Hematopoietic multipotent progenitor cell (in vitro differentiated cells): ENCODE measurements around the gene OPA3. TPM values are rescaled to one million over a fixed set of nuclear protein-coding genes. Genes with fewer than 3 reads are reported as not detected.

Source experiments
- DNase-seq, 3 donors: peaks; one replicate each; pipeline ENCODE4 v3.0.0-alpha.2; 2011 to 2015; ENCODE audit warnings: low read depth in 2 of 3, low spot score in 2 of 3
- total RNA-seq: library from RNA; depleted of rRNA; stranded (reverse); fragments of >200 nt; gene quantifications from one replicate; pipeline ENCODE4 v1.2.3, GENCODE V29; 2012

OPA3 gene
- total RNA-seq, 1 donor: 5.9 TPM

DNA sequence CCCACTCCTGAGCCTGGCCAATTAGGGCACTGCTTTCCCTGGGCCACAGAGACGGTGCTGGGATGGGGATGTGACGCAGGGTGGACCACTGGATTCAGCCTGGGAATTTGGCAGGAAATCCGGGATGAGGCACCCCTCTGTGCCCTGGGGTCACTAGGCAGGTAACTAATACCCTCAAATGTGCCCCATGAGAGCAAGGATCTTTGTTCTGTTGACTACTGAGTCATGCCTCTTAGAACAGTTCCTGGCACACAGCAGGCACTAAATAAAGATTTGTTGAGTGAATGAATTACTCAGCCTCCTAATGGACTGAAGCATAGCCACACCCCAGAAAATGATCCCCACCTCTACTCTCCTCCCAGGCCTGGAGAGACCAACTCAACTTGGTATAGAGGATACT is 15.9 kb downstream of the OPA3 start:
- DNase-seq: no peak

DNA sequence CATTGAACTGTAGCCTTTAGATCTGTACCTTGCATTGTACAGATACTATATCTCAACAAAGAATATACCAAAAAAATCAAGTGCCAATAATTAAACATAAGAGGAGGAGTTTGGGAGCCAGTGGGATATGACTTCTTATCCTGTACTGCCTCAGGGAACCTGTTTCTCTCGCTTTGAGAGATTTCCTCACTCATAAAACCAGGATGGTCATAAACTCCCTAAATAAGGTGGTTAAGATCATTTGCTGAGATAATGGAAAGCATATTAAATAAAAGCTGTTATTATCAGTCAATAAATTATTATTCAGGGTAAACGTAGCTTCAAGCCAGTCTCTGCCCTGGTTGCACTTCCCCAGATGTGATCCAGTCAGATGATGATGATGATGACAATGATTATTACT is 17.0 kb downstream of the OPA3 start:
- no peak for DNase-seq

DNA sequence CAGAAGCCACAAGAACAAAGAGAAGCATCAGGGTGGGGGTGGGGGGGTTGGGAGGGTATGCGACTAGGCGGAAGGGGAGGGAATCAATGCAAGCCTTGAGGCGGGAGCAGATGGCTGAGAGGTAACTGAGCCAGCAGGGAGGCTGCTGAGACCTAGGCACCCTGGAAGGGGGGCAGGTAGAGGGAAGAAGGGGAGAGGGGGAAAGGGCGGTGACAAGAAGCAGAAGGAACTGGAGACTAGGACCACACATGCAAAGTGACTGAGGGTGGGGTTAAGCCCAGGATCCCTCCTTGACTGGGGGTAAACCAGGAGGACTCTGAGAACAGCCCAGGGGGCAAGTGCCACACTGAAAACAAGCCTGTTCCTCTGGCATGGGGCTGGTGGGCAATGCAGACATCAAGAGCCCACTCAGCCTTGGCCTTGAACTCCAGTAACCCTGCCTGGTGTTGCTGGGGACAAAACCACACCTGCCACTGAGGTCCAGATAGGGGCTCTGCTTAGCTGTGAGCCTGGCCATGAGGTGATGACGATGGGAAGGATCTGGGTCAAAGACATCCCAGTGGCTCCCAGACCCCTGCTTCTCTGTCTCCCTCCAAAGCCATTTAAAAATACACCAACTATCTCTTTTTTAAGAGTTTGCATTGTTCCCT is 20.3 kb downstream of the OPA3 start:
- DNase-seq: no peak

DNA sequence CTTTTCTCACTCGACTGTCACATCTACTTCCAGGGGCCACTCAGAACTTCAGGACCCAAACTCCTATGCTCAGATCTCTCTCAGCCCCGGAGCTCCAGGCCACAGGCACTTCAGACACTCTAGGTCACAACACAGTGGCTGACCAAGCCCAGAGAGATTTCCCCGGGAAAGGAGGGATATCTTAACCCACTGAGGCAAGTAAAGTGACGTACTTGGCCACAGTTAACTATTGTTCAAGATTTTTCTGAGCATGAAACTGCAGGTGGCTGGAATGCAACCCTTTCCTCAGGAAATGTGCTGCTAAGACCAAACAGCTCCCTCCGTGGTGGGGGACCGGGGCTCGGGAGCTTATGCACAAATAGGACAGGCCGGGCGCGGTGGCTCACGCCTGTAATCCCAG is 23.9 kb downstream of the OPA3 start:
- no peak for DNase-seq

DNA sequence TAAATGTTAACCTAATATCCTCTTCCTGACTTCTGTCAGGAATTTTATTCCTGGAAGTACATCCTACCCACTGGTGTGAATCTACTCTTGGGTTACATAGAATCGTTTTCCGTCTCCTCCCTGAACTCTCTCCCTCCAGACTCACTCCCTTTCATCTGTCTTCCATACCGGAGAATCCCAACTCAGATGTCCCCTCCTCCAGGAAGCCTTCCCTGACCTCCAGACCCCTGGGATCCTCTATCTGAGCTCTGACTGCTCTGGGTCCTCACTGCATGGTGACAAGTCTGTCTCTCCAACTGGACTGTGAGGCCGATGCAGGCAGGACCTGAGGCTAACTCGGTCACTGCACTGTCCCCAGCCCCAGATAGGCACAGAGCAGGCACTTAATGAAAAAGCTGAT is 24.6 kb downstream of the OPA3 start:
- no peak for DNase-seq

DNA sequence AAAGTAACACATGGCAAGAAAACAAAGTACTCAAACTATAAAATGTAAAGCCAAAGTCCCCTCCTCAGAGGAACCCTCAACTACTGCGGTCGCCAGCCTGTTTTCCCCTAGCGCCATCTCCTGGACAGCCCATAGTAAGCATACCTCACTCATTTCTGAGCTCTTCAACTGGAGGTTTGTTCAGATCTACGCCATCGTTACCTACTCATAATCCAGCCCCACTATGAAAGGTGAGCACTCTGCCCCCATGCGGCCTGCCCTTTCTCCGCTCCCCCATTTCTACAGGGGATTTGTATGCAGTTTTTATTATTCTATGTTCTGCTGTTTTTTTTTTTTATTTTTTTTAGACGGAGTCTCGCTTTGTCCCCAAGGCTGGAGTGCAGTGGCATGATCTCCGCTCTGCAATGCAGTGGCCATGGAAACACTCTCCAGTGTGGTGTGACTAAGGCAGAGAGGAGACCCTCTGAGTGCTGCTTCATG is 26.2 kb downstream of the OPA3 start:
- DNase-seq: peak; percentile 24 to 94 (median 90)

DNA sequence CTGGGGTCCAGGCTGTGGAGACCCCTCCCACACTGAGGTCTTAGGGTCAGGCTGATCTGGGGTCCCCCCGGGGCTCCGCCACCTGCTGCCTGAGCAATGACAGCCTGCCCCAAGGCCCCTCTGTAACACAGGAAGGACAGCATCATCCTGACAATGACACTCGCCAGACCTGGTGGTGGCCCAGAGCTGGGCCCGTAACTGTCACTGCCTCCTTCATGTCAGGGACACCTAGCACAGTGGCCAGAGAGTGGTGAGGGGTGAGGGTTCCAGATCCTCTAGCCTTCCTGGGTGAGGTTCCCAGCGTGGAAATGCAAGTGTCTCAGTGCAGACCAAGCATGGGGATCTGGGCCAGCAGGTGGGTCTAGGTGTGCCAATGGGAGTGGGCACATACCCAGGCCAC is 27.8 kb downstream of the OPA3 start:
- no peak for DNase-seq

DNA sequence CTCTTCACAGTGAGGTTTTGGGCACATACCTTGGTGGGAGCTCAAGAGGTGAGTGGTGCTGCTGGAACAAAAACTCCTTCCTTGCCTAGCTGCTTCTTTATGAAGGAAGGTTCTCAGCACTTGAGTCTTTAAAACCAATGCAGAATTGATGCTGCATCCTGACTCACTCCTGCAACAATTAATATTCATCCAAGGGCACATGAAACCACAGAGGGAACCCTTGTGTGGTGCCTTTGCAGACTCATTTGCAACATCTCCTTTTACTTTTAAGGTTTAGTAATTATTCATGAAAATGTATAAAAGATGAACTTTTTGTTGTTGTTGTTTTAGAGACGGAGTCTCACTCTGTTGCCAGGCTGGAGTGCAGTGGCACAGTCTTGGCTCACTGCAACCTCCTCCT is 30.1 kb downstream of the OPA3 start:
- DNase-seq: no peak

DNA sequence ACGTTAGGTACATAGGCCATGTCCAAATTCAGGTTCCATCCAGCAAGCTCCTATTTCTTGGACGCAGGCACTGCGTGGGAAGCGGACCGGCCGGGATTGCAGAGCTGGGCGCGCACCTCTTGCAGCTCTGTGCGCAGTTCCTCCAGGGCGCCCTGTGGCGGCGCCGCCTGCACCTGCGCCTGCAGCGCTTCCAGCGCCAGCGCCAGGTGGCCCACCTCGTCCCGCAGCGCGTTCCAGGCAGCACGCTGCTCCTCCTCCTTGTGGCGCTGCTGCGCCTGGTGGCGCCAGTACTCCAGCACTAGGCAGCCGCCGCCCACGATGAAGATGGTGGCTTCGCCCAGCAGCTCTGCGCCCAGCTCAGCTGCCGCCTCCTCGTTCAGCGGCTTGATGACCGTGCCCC is 31.1 kb downstream of the OPA3 start:
- DNase-seq: no peak

DNA sequence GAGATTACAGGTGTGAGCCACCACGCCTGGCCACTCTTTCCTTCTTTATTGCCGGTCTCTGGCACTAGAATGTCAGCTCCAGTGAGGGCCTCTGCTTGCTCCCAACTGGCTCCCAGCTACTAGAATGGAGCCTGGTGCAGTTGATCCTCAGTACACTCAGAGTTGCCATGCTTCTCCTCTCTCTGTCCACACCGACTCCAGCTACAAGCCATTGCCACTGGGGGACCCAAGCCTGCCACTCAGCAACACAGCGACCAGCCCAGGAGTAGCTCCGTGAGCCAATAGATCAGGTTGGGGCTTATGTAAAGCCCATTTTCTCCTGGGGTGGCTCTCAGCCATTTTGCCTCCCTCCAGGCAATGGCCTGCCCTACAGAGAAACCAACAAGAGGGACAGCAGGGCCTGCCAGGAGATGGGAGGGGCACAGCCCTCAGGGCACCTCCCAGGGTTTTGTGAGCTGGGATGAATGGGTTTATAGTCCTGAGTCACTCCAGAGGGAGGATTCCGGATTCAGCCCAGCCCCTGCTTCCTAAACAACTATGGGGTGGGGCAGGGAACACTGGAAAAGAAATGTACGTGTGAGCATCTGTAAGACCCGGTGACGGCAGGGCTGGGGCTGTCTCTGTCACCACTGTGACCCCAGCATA is 36.5 kb downstream of the OPA3 start:
- DNase-seq: no peak

DNA sequence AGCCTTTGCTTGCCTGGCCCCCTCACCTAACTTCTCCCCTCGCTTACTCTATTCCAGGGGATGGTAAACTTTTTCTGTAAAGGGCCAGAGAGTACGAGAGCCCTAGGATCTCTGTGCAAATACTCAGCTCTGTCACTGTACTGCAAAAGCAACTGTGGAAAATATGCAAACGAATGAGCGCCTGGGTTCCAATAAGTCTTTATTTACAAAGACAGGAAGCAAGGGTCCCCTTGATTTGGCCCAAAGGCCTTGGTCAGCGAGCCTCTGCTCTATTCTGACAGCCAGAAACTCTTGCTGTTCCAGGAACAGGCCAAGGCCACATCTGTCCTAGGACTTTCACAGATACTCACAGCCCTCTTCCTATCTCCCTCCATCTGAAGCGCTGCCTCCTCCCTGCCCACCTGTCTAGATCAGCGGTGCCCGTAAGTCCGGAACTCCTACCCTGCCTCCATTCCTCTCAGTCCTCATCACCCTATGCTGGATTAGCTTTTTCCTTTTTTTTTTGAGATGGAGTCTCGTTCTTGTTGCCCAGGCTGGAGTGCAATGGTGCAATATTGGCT is 37.3 kb downstream of the OPA3 start:
- no peak for DNase-seq

DNA sequence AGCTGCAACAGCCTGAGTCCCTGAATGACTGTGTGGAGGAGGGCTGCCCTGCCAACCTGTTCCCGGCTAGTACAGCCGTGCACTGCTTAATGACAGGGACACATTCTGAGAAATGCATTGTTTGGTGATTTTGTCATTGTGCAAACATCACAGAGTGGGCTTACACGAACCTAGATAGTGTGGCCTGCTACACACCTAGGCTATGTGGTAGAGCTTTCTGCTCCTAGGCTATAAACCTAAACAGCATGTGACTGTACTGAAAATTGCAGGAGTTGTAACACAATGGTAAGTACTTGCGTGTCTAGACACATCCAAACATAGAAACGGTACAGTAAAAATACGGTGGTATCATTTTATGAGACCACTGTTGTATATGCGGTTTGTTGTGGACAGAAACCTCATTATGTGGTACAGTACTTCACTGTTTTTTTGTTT is 42.4 kb downstream of the OPA3 start:
- no peak for DNase-seq

DNA sequence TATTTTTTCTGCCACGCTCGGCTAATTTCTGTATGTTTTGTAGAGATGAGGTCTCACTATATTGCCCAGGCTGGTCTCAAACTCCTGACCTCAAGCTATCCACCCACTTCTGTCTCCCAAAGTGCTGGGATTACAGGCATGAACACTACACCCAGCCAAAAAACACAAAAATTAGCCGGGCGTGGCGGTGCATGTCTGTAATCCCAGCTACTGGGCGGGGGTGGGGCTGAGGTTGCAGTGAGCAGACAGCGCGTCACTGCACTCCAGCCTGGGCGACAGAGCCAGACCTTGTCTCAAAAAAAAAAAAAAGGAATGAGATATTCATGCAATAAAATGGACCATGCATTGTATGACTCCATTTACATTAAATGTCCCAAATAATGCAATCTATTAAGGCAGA is 45.1 kb downstream of the OPA3 start:
- no peak for DNase-seq

DNA sequence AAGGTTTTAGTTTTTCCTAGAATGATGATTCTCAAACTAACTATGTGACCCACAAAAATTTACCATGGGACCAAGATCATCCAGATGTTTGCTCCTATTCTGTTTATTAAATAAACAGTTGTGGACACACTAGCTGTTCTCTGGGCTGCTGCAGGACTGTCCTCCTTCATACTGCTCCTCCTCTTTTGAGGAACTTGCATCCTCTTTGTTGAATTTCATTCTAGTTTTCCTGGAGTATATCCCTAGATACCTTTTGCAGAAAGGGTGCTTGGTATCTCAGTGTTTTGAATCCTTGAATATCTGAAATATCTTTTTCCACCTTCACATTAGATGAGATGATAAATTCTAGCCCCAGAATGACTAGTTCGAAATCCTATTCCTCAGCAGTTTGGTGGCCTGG is 53.3 kb downstream of the OPA3 start:
- DNase-seq: no peak

DNA sequence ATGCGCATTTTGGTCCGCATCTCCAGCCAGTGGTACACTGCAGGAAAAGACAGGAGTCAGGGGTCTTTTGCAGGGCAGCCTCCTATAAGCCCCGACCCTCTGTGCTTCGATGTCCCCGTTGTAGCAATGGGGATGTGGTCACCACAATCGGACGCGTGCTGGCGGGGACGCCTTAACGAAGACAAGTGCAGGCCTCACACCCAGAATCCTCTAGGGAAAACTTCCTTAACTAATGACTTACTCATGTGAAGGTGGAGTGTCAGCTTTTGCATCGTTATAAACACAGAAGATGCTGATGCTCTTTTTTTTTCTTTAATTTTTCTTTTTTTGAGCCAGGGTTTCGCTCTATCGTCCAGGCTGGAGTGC is 55.2 kb downstream of the OPA3 start:
- no peak for DNase-seq

DNA sequence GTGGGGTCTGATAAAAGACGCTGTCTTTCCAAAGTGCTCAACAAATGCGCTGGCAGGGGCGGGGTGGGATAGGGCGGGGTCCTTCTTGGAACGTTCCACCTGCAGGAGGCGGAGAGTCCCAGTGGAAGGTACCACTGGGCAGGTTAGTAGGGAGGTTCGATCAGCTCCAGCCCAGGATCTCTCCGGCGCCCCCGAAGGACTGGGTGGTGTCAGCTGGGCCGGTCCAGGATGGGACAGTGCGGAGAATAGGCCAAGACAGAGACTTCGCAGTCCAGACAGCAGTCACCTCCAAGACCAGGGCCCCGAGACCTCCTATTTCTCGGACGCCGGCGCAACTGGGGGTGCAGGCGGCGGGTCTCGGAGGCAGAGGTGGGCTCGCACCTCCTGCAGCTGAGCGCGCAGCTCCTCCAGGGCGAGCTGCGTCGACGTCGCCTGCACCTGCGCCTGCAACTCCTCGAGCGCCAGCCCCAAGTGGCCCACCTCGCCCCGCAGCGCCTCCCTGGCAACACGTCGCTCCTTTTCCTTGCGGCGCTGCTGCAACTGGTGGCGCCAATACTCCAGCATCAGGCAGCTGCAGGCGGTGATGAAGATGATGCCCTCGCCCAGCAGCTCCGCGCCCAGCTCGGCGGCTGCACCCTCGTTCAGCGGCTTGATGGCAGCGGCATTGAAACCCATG is 55.7 kb downstream of the OPA3 start:
- peak in 1 of 3 donors; percentile 49 for DNase-seq

DNA sequence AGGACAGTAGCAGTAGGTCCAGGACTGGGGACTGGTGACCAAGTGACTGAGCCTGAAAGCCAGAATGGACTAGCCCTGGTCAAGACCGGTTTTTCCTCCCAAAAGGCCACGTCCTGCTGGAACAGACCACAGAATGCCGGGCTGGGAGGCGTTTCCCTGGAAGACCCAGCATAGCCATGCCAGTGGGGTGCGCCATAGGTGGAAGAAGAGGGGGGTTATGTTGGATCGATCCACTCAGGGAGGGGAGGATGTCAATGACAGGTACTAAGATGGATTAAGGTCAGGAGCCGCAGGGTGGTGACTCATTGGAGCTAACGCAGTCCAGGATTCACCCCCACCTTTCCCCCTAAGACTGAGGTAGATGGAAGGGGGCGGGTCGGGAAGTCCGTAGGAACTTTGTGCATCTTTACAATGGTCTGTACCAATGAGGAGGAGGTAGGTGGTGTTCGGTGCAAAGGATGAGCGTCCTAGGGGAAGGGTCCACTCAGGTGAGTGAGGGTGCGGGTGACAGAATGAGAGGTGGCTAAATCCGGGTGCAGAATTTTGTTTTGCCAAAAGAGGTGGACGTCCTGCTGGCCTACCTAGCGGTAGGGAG is 56.4 kb downstream of the OPA3 start:
- no peak for DNase-seq

DNA sequence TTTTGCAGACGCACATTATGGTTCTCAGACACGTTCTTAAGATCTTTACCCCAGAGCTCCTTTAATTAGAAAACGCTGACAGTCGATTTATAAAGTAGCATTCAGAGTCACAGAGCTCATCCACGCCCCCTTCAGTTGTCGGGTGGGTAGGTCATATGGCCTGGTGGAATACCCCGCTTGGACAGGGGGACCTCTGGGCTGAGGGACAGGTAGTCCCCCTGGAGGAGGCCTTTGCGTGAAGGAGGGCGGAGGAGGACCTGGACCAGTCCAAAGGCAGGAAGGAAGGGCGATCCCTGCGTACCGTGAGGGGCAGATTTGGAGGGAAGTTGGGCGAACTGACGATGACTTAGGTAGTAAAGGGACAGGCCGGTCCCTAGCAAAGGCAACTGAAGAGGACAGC is 56.9 kb downstream of the OPA3 start:
- DNase-seq: no peak

DNA sequence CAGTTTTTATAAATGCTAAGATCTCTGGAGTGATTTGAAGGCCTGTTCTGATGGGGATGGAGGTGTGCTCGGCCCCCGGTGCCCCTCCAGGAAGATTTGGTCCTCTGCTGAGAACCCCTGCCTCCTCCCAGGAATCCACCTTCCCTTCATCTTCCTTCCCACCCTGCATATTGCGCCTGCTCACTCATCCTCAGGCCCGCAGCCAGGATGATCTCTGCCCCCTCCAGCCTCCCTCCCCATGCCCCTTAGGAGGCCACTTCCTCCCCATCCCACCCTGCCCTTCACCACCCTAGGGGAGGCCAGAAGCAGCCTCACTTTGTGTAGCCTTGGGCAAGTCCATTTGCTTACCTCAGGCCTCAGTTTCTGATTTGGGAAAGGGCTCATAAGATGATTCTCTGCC is 57.6 kb downstream of the OPA3 start:
- no peak for DNase-seq

DNA sequence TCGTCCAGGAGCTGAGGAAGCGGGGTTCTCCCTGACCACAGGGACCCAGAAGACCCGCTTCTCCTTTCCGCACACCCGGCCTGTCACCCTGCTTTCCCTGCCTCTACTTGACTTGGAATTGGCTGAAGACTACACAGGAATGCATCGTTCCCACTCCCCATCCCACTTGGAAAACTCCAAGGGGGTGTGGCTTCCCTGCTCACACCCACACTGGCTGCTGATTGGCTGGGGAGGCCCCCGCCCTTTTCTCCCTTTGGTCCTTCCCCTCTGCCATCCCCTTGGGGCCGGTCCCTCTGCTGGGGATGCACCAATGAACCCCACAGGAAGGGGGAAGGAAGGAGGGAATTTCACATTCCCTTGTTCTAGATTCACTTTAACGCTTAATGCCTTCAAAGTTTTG is 58.5 kb downstream of the OPA3 start:
- no peak for DNase-seq

DNA sequence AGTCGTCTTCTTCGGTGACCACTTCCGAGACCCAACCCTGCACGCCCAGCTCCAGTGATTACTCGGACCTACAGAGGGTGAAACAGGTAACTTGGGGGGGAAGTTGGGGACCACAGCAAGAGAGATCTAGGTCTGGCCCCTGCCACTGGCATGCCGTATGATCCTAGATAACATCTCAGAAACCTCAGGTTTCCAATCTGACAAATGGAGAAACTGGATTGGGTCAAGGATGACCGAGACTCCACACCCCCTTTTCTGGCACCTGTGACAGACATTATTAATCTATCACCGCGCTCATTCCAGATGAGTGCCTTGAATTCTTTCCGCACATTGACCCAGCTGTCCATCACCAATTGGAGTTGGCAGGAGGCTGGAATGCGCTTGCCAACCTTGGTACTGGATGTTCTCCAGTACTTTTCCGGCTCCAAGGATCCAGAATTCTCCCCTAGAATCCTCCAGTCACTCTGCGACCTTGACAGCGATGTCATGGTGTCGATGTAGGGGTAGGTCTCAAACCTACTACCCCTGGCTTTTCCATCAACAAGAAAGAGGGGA is 60.0 kb downstream of the OPA3 start:
- no peak for DNase-seq
